Measurements from ENCODE around the gene LRRTM4.

- TF ChIP-seq ZNF114 (CRISPR knock-in tag; IDR thresholded peaks at IDR 0.05): no peak
- no peak for TF ChIP-seq CTCF (conservative IDR thresholded peaks at IDR 0.05; ENCODE audit: low read depth in 2 of 2)
- no peak for TF ChIP-seq EZH2 (IDR thresholded peaks at IDR 0.05; ENCODE audit: low read depth, unreplicated experiment)
- no peak for TF ChIP-seq JUNB (IDR thresholded peaks at IDR 0.05; ENCODE audit: unreplicated experiment)
- TF ChIP-seq POLR2AphosphoS5 (IDR thresholded peaks at IDR 0.05; ENCODE audit: low read depth): no peak
- no peak for TF ChIP-seq EZH2phosphoT487 (IDR thresholded peaks at IDR 0.05; ENCODE audit: unreplicated experiment)
- no peak for TF ChIP-seq REST (IDR thresholded peaks at IDR 0.05; ENCODE audit: unreplicated experiment)
- no peak for TF ChIP-seq ETS1 (IDR thresholded peaks at IDR 0.05)
- no peak for TF ChIP-seq CREB1 (CRISPR knock-in tag; IDR thresholded peaks at IDR 0.05; ENCODE audit: low read depth)
- no peak for TF ChIP-seq NANOG (IDR thresholded peaks at IDR 0.05; ENCODE audit: borderline replicate concordance)
- TF ChIP-seq ZNF331 (CRISPR knock-in tag; IDR thresholded peaks at IDR 0.05; ENCODE audit: low read depth): no peak
- no peak for TF ChIP-seq STAT1 (IDR thresholded peaks at IDR 0.05; ENCODE audit: unreplicated experiment)
These were observed 193.8 kb downstream of the LRRTM4 start for GRCh38 chr2:77328134-77328931.
